ENCODE results near the gene MFSD1.

Gene MFSD1

DNA sequence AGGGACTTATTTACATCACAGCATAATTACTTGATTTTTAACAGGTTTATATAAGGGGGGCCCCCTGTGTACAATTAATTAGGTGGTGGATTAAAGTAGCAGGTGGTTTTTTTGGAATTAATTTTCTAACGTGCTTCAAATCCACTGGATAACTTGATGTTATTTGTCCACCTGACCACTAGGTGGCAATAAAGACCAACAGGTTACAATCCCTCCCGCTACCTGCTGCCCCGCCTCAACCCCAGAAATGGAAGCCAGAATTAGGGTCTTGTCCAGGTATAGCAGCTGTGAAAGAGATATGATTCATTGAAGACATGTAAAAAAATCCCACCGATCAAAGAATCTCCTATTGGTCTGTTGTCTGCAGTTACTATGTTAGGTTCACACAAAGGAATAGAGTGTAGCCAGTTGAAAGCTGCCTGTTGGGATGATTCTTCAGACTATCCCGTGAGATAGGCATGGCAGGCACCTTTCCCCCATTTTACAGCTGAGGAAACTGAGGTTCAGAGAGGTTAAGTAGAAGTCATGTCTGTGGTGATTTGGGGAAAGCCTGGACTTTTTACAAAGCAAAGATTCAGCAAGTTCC is 44.0 kb downstream of the MFSD1 start:
- in situ Hi-C loops (cut with HindIII; ENCODE audit: low pct_ligation_motif_present, low pct_unique_long_range_greater_than_20kb, low sequenced_read_pairs) = no loop called here

GRCh38 chr3:158846803-158847451 is 45.1 kb downstream of the MFSD1 start:
- in situ Hi-C loops (cut with HindIII; ENCODE audit: low pct_ligation_motif_present, low pct_unique_long_range_greater_than_20kb, low sequenced_read_pairs) = no loop called here
- DNase-seq = no peak

More for the DNA sequence above, 44.0 kb downstream of the MFSD1 start:
- peak; percentile 38 for DNase-seq

DNA sequence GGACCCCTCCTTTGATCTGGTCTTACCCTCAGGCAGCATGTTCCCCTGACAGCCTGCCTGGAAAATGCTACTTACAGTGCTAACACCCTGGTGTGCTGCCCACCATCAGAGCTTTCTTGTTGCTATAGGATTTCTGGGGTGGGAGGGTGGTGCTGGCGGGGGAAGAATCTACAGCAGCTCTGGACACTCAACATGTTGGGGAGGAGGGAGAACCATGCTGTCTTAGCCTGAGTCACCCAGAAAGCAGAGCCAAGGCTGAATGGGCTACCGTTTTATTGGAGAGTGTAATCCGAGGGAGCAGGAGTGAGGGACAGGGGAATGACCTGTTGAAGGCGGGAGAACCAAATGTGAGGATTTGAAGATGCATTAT is 45.6 kb downstream of the MFSD1 start:
- in situ Hi-C loops (cut with HindIII; ENCODE audit: low pct_ligation_motif_present, low pct_unique_long_range_greater_than_20kb, low sequenced_read_pairs) = no loop called here
- DNase-seq = no peak

DNA sequence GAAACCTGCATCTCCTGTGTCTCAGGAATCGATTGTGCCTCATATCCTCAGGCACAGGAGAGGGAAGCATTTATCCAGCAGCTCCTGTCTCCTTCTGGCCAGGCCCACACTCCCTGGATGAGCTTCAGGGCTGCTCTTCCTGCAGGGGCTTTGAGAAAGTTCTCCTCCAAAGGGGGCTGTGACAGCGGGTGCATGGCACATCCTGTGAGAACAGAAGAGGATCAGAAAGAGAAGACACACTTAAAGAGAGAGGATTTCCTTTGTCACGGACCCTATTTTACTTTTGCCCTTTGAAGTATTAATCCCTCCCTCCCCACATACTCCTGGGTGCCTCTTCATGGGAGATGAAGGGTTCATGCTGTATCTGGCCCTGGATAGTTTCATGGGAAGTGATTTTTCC is 46.0 kb downstream of the MFSD1 start:
- in situ Hi-C loops (cut with HindIII; ENCODE audit: low pct_ligation_motif_present, low pct_unique_long_range_greater_than_20kb, low sequenced_read_pairs) = no loop called here

DNA sequence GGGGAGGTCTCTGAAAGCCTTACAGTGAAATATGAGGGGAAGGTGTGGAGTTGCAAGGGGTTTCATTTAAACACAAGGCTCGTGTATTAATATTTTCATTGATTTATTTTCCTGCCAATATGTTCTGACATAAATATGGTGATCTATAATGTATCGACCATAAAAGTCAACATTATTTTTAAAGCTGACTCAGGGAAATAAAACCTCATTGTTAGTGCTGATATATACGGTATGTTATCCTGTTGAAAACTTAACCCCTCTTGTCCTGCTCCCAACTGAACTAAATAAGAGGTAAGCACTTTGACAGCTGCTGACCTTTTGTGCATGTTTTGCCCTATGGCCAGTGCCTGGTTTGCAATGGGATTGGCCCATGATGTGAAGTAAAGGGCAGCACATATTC is 47.9 kb downstream of the MFSD1 start:
- DNase-seq = no peak
- in situ Hi-C loops (cut with HindIII; ENCODE audit: low pct_ligation_motif_present, low pct_unique_long_range_greater_than_20kb, low sequenced_read_pairs) = no loop called here

More for the DNA sequence above, 46.0 kb downstream of the MFSD1 start:
- DNase-seq = no peak

DNA sequence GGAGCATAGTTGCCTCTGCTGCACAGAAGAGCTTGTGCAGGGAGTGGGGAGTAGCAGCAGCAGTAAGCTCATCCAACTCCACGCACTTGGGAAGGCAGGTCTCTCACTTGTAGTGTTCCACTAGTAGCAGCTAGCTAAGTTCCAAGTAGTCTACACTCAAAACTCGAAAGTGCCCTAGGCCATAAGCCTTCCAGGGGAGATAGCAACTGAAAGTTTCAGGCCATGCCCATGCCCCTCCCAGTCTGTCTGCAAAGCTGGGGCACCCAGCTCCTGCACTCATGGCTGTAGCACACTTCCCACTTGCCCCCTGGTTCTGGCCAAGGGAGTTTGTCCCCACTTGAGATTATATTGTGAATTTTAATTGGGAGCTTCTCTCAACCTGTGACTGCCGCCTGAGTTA is 57.5 kb downstream of the MFSD1 start:
- DNase-seq = no peak
- in situ Hi-C loops (cut with HindIII; ENCODE audit: low pct_ligation_motif_present, low pct_unique_long_range_greater_than_20kb, low sequenced_read_pairs) = no loop called here

DNA sequence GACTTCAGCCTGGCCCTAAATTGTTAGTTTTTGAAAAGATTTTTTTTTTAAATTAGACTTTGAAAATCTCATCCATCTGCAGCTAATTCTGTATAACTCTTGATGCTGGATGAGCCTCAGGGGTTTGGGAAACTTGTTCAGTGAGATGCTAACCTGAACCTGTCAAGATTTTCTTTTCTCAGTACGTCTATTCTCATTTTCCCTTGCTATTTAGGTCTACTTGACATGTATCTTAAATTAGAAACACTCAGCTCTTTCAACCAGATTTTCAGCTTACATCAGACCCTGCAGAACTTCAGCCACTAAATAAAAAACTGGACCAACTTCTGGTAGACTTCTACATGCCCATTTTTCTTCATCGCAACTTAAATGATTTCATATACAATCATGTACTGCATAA is 61.4 kb downstream of the MFSD1 start:
- no peak for DNase-seq
- in situ Hi-C loops (cut with HindIII; ENCODE audit: low pct_ligation_motif_present, low pct_unique_long_range_greater_than_20kb, low sequenced_read_pairs) = no loop called here

DNA sequence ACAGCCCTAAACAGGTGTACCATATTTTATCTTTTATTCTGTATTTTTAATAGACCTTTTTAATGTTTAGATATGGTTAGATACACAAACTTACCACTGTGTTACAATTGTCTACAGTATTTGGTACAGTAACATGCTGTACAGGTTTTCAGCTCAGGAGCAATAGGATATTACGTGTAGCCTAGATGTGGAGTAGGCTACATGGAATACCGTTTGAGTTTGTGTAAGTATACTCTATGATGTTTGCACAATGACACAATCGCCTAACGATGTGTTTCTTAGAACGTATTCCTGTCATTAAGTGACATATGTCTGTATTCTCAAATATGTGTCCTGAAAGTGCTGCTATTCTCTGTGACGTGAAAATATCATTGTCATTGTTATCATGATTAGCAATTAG is 62.6 kb downstream of the MFSD1 start:
- DNase-seq = no peak
- in situ Hi-C loops (cut with HindIII; ENCODE audit: low pct_ligation_motif_present, low pct_unique_long_range_greater_than_20kb, low sequenced_read_pairs) = no loop called here

GRCh38 chr3:158875700-158876099 is 73.8 kb downstream of the MFSD1 start:
- no peak for DNase-seq
- in situ Hi-C loops (cut with HindIII; ENCODE audit: low pct_ligation_motif_present, low pct_unique_long_range_greater_than_20kb, low sequenced_read_pairs) = no loop called here
